ENCODE data around the gene DTNBP1.

Gene DTNBP1

GRCh38 chr6:15504581-15505350, 158.1 kb downstream of the DTNBP1 start (continued):
- TF ChIP-seq PRDM6 (tag by site-specific recombination; IDR thresholded peaks at IDR 0.05) = peak; percentile 96
- TF ChIP-seq ZNF26 (tag by site-specific recombination; IDR thresholded peaks at IDR 0.05) = no peak
- TF ChIP-seq ZNF146 (tag by site-specific recombination; IDR thresholded peaks at IDR 0.05) = no peak
- TF ChIP-seq ZNF302 (tag by site-specific recombination; IDR thresholded peaks at IDR 0.05; ENCODE audit: low read depth) = no peak
- no peak for TF ChIP-seq ZNF274 (IDR thresholded peaks at IDR 0.05; ENCODE audit: low read length)
- no peak for TF ChIP-seq ZNF274 (tag by site-specific recombination; IDR thresholded peaks at IDR 0.05; ENCODE audit: borderline replicate concordance)
- TF ChIP-seq ZNF660 (tag by site-specific recombination; IDR thresholded peaks at IDR 0.05) = peak; percentile 75
- no peak for TF ChIP-seq HOXC10 (CRISPR knock-in tag; IDR thresholded peaks at IDR 0.05)
- no peak for TF ChIP-seq ZNF776 (tag by site-specific recombination; IDR thresholded peaks at IDR 0.05; ENCODE audit: borderline replicate concordance)
- TF ChIP-seq ZNF416 (tag by site-specific recombination; IDR thresholded peaks at IDR 0.05) = no peak
- TF ChIP-seq ZNF324 (tag by site-specific recombination; IDR thresholded peaks at IDR 0.05) = peak; percentile 51; the same call in 1 of the 2 replicates
- TF ChIP-seq ZFP37 (tag by site-specific recombination; IDR thresholded peaks at IDR 0.05) = no peak
- no peak for TF ChIP-seq ZNF768 (tag by site-specific recombination; IDR thresholded peaks at IDR 0.05)
- TF ChIP-seq ZNF37A (tag by site-specific recombination; IDR thresholded peaks at IDR 0.05) = no peak
- no peak for TF ChIP-seq REPIN1 (tag by site-specific recombination; IDR thresholded peaks at IDR 0.05; ENCODE audit: low read depth)
- no peak for TF ChIP-seq ZNF596 (tag by site-specific recombination; IDR thresholded peaks at IDR 0.05)
- no peak; the same call in 1 of the 2 replicates for TF ChIP-seq GLIS2 (tag by site-specific recombination; IDR thresholded peaks at IDR 0.05)
- no peak for TF ChIP-seq MYNN (tag by site-specific recombination; IDR thresholded peaks at IDR 0.05; ENCODE audit: borderline replicate concordance)
- TF ChIP-seq ZNF664 (tag by site-specific recombination; IDR thresholded peaks at IDR 0.05) = peak; percentile 100
- no peak for TF ChIP-seq ZNF560 (tag by site-specific recombination; IDR thresholded peaks at IDR 0.05; ENCODE audit: borderline replicate concordance)
- no peak for TF ChIP-seq REST (tag by site-specific recombination; IDR thresholded peaks at IDR 0.05)
- TF ChIP-seq ZNF629 (tag by site-specific recombination; IDR thresholded peaks at IDR 0.05) = peak; percentile 64; the same call in 1 of the 2 replicates
- TF ChIP-seq ZNF18 (tag by site-specific recombination; IDR thresholded peaks at IDR 0.05) = peak; percentile 74
- TF ChIP-seq ZNF132 (tag by site-specific recombination; IDR thresholded peaks at IDR 0.05; ENCODE audit: borderline replicate concordance) = no peak
- no peak for TF ChIP-seq ZNF513 (tag by site-specific recombination; IDR thresholded peaks at IDR 0.05)
- no peak for TF ChIP-seq ZNF211 (tag by site-specific recombination; IDR thresholded peaks at IDR 0.05; ENCODE audit: low read depth)
- no peak for TF ChIP-seq ZNF16 (tag by site-specific recombination; IDR thresholded peaks at IDR 0.05; ENCODE audit: low read depth)
- TF ChIP-seq ZNF544 (tag by site-specific recombination; IDR thresholded peaks at IDR 0.05) = no peak
- TF ChIP-seq ZNF2 (tag by site-specific recombination; IDR thresholded peaks at IDR 0.05) = no peak

Measured in HEK293 (cell line).